Osteoblast (primary cell): Measurements from ENCODE around the gene STYX. TPM values are rescaled to one million over a fixed set of nuclear protein-coding genes. Genes with fewer than 3 reads are reported as not detected.
A peak's percentile ranks its signal among the peaks of the same experiment; 100 is the strongest.

ENCODE experiments used
- DNase-seq: peaks from one replicate; pipeline ENCODE4 v3.0.0; 2011; ENCODE audit warnings: low spot score, mixed read lengths; ENCODE audit not compliant: insufficient read length; ENCODE audit errors: missing footprints
- H2AFZ ChIP-seq: 2 replicates; pipeline ENCODE4 v1.6.0; 2011; ENCODE audit warnings: mild to moderate bottlenecking, low read length
- H3K27ac ChIP-seq: 2 replicates; pipeline ENCODE4 v1.5.1; 2011; ENCODE audit warnings: mild to moderate bottlenecking, low read depth, low read length, moderate library complexity
- H3K27me3 ChIP-seq: 2 replicates; pipeline ENCODE4 v1.6.0; 2012; ENCODE audit warnings: mild to moderate bottlenecking, control low read depth, inconsistent platforms, low read length, moderate library complexity; ENCODE audit not compliant: insufficient read depth
- H3K36me3 ChIP-seq: 2 replicates; pipeline ENCODE4 v1.5.1; 2011; ENCODE audit warnings: mild to moderate bottlenecking, low read length, control low read depth, moderate library complexity; ENCODE audit not compliant: insufficient read depth
- H3K4me1 ChIP-seq: 2 replicates; pipeline ENCODE4 v1.5.1; 2011; ENCODE audit warnings: mild to moderate bottlenecking, low read length, control low read depth, moderate library complexity; ENCODE audit not compliant: insufficient read depth
- H3K4me2 ChIP-seq: 2 replicates; pipeline ENCODE4 v1.6.0; 2011; ENCODE audit warnings: mild to moderate bottlenecking, low read length; ENCODE audit not compliant: insufficient read depth
- H3K4me3 ChIP-seq: fragments of 200-600 bp; sonication (generic); 3 replicates; pipeline ENCODE4 v1.5.1; 2012; ENCODE audit warnings: mild to moderate bottlenecking, low read length, inconsistent platforms; ENCODE audit not compliant: insufficient read depth
- H3K79me2 ChIP-seq: 2 replicates; pipeline ENCODE4 v1.6.0; 2012; ENCODE audit warnings: mild to moderate bottlenecking, low read length, control low read depth, inconsistent platforms; ENCODE audit not compliant: insufficient read depth
- H3K9me3 ChIP-seq: 2 replicates; pipeline ENCODE4 v1.5.1; 2011; ENCODE audit warnings: low read depth, low read length, control low read depth
- H4K20me1 ChIP-seq: 2 replicates; pipeline ENCODE4 v1.6.0; 2012; ENCODE audit warnings: mild to moderate bottlenecking, low read length, control low read depth; ENCODE audit not compliant: insufficient read depth
- total RNA-seq: library from RNA; depleted of rRNA; stranded (reverse); fragments of >200 nt; gene quantifications from 2 replicates; pipeline ENCODE4 v1.2.3, GENCODE V29; 2012
- TF ChIP-seq, protein P1 (sequence below): IDR thresholded peaks from 2 replicates; pipeline ENCODE4 v1.5.1; 2011; ENCODE audit warnings: mild to moderate bottlenecking, low read depth, low read length, moderate library complexity; ENCODE audit errors: extremely low read depth

STYX gene
- total RNA-seq, 1 donor, result 29.7 TPM

DNA sequence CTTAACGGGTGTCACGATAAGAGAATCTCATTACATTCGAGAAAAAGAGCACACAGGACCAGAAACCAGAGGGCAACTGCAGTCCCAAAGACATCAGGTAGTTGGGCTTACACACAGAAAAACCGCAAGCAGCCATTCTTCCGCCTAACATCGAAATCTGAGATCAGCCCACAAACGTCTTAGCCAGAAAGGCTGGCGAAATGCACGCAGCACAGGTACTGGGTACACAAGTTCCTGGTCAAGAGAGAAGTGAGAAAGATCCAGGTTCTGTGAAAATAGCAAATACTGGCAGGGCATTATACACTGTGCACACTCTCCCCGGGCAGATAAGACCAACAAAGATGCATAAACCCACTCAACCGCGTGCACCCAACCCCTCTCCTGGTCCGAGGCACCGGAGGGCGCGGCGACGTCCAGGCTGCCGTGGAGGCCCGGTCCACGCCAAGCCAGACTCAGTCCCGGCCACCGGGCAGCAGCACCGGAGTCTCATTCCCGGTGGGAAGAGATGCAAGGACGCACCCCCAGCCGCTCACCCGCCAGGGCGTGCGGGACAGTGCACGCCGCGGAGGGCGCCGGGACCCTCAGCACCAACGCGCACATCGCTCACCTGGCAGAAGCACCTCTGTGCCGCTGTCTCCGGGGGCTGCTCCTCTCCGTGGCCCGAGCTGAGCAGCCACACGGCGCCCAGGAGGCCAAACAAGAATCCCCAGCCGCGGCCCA is 35.0 kb upstream of the STYX start:
- H3K4me1 ChIP-seq, result peaks cover 8% of the 10 kb centered on the region
- H3K27me3 ChIP-seq, result no peaks in the 10 kb centered on the region
- H3K9me3 ChIP-seq, result no peaks in the 10 kb centered on the region
- TF ChIP-seq, protein P1, sequence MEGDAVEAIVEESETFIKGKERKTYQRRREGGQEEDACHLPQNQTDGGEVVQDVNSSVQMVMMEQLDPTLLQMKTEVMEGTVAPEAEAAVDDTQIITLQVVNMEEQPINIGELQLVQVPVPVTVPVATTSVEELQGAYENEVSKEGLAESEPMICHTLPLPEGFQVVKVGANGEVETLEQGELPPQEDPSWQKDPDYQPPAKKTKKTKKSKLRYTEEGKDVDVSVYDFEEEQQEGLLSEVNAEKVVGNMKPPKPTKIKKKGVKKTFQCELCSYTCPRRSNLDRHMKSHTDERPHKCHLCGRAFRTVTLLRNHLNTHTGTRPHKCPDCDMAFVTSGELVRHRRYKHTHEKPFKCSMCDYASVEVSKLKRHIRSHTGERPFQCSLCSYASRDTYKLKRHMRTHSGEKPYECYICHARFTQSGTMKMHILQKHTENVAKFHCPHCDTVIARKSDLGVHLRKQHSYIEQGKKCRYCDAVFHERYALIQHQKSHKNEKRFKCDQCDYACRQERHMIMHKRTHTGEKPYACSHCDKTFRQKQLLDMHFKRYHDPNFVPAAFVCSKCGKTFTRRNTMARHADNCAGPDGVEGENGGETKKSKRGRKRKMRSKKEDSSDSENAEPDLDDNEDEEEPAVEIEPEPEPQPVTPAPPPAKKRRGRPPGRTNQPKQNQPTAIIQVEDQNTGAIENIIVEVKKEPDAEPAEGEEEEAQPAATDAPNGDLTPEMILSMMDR, result no peak
- peak; percentile 75 for DNase-seq
- peak overlapping the region; percentile 98 for H3K4me3 ChIP-seq
- peak overlapping the region; percentile 99 for H3K4me2 ChIP-seq
- H3K79me2 ChIP-seq, result peaks cover 54% of the 10 kb centered on the region
- peak overlapping the region; percentile 93 for H2AFZ ChIP-seq
- H4K20me1 ChIP-seq, result peaks cover 8% of the 10 kb centered on the region
- H3K27ac ChIP-seq, result peak overlapping the region; percentile 83
- no peaks in the 10 kb centered on the region for H3K36me3 ChIP-seq

DNA sequence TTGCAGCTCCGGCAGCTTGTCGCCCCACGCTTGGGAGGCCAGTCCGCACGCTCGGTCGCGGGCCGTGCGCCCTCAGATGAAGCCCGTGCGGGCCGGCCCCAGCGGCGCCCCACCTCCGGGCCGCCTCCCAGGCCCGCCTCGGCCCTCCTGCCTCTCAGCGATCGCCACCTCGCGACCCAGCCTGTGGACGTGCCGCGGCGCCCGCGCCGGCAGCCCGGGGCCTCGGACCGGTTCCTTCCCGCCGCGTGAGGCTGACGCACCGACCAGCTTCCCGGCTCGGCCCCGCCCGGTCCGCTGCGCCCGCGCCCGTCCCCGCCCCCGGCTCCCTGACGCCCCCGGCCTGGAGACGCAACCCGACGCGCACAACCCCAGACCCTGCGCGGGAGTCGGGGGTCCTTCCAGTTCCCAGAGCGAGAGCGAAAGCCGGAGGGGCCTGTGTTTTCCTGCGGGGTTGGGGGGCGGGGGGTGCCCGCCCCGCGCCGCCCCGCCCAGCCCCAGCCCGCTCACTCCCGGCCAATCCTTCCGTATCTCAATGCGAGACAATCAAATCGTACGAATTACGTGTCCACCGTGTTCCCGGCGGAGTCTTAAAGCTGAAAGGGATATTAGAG is 34.4 kb upstream of the STYX start, which contains the start of gene ERO1A:
ERO1A (minus strand) TSS at position 78 of the 611 bp plus-strand sequence; CDS start at position 1, 77 bp downstream.
- TF ChIP-seq, protein P1, result no peak
- H3K9me3 ChIP-seq, result no peaks in the 10 kb centered on the region
- peaks cover 8% of the 10 kb centered on the region for H3K4me1 ChIP-seq
- DNase-seq, result peak; percentile 96
- peak within 1 kb of the TSS; percentile 93 for H2AFZ ChIP-seq
- peak within 1 kb of the TSS; percentile 98 for H3K4me3 ChIP-seq
- no peaks in the 10 kb centered on the region for H3K27me3 ChIP-seq
- H4K20me1 ChIP-seq, result peaks cover 8% of the 10 kb centered on the region
- H3K27ac ChIP-seq, result peak within 1 kb of the TSS; percentile 83
- peak within 1 kb of the TSS; percentile 99 for H3K4me2 ChIP-seq
- no peaks in the 10 kb centered on the region for H3K36me3 ChIP-seq
- peaks cover 47% of the 10 kb centered on the region for H3K79me2 ChIP-seq

DNA sequence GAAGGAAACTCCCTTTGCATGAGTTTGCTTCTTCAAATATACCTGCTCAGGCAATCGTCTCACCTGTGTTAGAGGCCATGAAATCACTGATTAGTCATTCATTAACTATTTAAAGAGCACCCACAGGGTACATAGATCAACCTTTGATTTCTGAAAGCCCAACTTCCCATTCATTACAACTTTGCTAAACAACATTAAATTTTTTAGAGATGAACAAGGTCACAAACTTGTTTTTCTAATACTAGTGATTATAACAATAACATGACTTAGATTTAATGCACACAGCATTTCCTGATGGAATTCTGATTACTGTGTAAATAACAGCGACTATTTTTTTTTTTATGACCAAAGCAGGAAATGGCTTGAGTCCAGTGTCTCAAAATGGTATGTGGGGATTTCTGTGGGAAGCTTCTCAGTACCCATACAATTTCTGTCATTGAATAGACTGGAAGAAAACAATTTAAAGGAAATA is 29.2 kb upstream of the STYX start:
- Histone ChIP-seq H2AFZ (no peak overlapping the region), H3K4me3 (no peak overlapping the region), H3K36me3 (no peaks in the 10 kb centered on the region), H3K27ac (no peak overlapping the region), H3K79me2 (no peaks in the 10 kb centered on the region), H3K4me2 (no peak overlapping the region), H3K27me3 (no peaks in the 10 kb centered on the region), H4K20me1 (no peaks in the 10 kb centered on the region), H3K9me3 (no peaks in the 10 kb centered on the region), H3K4me1 (peaks cover 14% of the 10 kb centered on the region)
- TF ChIP-seq, protein P1, result no peak
- no peak for DNase-seq

DNA sequence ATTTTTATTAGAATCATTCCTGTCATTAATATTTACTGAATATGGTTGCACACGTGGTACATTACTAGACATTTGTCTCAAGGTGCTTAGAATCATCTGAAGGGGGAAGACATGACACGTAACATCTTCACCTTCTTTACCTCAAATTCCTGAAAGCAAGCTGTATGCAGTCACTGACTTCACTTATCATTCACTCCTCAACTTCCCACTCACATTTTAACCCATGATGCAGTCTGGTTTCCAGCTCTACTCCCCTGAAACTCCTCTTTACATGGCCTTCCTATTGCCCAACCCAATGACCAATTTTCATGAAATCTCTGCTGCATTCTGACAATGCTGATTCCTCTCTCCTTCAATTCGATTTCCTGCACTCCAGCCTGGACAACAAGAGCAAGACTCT is 28.7 kb upstream of the STYX start:
- no peaks in the 10 kb centered on the region for H3K9me3 ChIP-seq
- no peak overlapping the region for H3K4me2 ChIP-seq
- no peak overlapping the region for H3K27ac ChIP-seq
- DNase-seq, result no peak
- no peaks in the 10 kb centered on the region for H3K27me3 ChIP-seq
- no peaks in the 10 kb centered on the region for H3K79me2 ChIP-seq
- TF ChIP-seq, protein P1, result no peak
- no peak overlapping the region for H3K4me3 ChIP-seq
- peaks cover 15% of the 10 kb centered on the region for H3K4me1 ChIP-seq
- no peaks in the 10 kb centered on the region for H3K36me3 ChIP-seq
- H2AFZ ChIP-seq, result no peak overlapping the region
- no peaks in the 10 kb centered on the region for H4K20me1 ChIP-seq
